ENCODE results near the gene LPO.
A peak's percentile ranks its signal among the peaks of the same experiment; 100 is the strongest.

Gene LPO

GRCh38 chr17:58279016-58279711, 40.8 kb downstream of the LPO start:
- DNase-seq, result no peak

- no peak for DNase-seq
Observed at GRCh38 chr17:58279736-58280479, 41.5 kb downstream of the LPO start.

- DNase-seq, result no peak
Observed at GRCh38 chr17:58280480-58281217, 42.3 kb downstream of the LPO start, which contains the start of gene MPO. TSS of gene MPO (minus strand) at chr17:58280935. CDS start at chr17:58280758, 177 bp downstream.

- no peak for DNase-seq
Observed at GRCh38 chr17:58281511-58282011, 43.2 kb downstream of the LPO start.

GRCh38 chr17:58282442-58282841, 44.1 kb downstream of the LPO start:
- no peak for DNase-seq

GRCh38 chr17:58283674-58284612, 45.6 kb downstream of the LPO start:
- no peak for DNase-seq

GRCh38 chr17:58284613-58285421, 46.4 kb downstream of the LPO start:
- no peak for DNase-seq

GRCh38 chr17:58285422-58285810, 47.0 kb downstream of the LPO start:
- no peak for DNase-seq

- DNase-seq, result no peak
Observed at GRCh38 chr17:58289869-58290268, 51.5 kb downstream of the LPO start.

- DNase-seq, result no peak
Observed at GRCh38 chr17:58291246-58291645, 52.9 kb downstream of the LPO start.

GRCh38 chr17:58294034-58294433, 55.6 kb downstream of the LPO start:
- no peak for DNase-seq

- no peak for DNase-seq
Observed at GRCh38 chr17:58300336-58300735, 62.0 kb downstream of the LPO start.

- no peak for DNase-seq
Observed at GRCh38 chr17:58301504-58302150, 63.2 kb downstream of the LPO start.

GRCh38 chr17:58302171-58302918, 64.0 kb downstream of the LPO start:
- no peak for DNase-seq

GRCh38 chr17:58302919-58303585, 64.7 kb downstream of the LPO start:
- no peak for DNase-seq

GRCh38 chr17:58303971-58304749, 65.8 kb downstream of the LPO start:
- peak; percentile 64 for DNase-seq

- DNase-seq, result no peak
Observed at GRCh38 chr17:58304750-58305486, 66.5 kb downstream of the LPO start.

- no peak for DNase-seq
Observed at GRCh38 chr17:58305626-58306025, 67.2 kb downstream of the LPO start.

Measured in stimulated activated CD4-positive, alpha-beta T cell treated with anti-CD3 and anti-CD28 coated beads, Interleukin-4, amount 100 ng/mL, for 1 hour (primary cell).